Endothelial cell of umbilical vein (primary cell): ENCODE measurements around the gene CYP4F3. TPM values are rescaled to one million over a fixed set of nuclear protein-coding genes. Genes with fewer than 3 reads are reported as not detected.

ENCODE experiments used
- BruUV-seq: library from RNA; stranded (reverse); fragments of 400-500 nt; replicated peaks from 2 replicates; lab custom pipeline; 2021; lab: Mats Ljungman, UMichigan
- CTCF ChIA-PET: fragments of 300-600, 350-600 bp; sonication (Branson Sonifier 250); formaldehyde crosslinking; loops from one replicate; lab custom pipeline; 2021; ENCODE audit warnings: antibody characterized with exemption, inconsistent platforms; lab: Charles Lee
- POLR2A ChIA-PET: fragments of 300-600, 350-600 bp; sonication (Branson Sonifier 250); formaldehyde crosslinking; loops from one replicate; lab custom pipeline; 2021; ENCODE audit warnings: antibody characterized with exemption, inconsistent platforms; lab: Charles Lee
- DNase-seq: peaks from one replicate; pipeline ENCODE4 v3.0.0-alpha.2; 2011; ENCODE audit warnings: low read depth, low spot score
- FAIRE-seq: peaks from 2 replicates; lab custom pipeline; 2011; peaks lifted over from hg19 to GRCh38; lab: Jason Lieb, UNC
- H2AFZ ChIP-seq: 2 replicates; pipeline ENCODE4 v1.6.0; 2012; ENCODE audit warnings: low read depth, low read length, control low read depth, inconsistent platforms
- H3K27ac ChIP-seq: 2 replicates; pipeline ENCODE4 v1.5.1; 2011; ENCODE audit warnings: low read depth, mild to moderate bottlenecking, control low read depth, low read length, moderate library complexity; ENCODE audit not compliant: insufficient read depth
- H3K27me3 ChIP-seq, 2 experiments: 2 replicates each; pipeline versions ENCODE4 v1.6.0 to v1.6.1; 2011; ENCODE audit warnings: low read length in 2 of 2, mixed read lengths in 1 of 2; ENCODE audit not compliant: control insufficient read depth in 2 of 2, insufficient read depth in 2 of 2
- H3K36me3 ChIP-seq, 2 experiments: 2 replicates in 1 of 2; 3 replicates in 1 of 2; pipeline ENCODE4 v1.5.1; 2011; ENCODE audit warnings: low read length in 2 of 2, mild to moderate bottlenecking in 1 of 2, moderate library complexity in 1 of 2; ENCODE audit not compliant: control insufficient read depth in 2 of 2, insufficient read depth in 2 of 2; ENCODE audit errors: extremely low read depth in 1 of 2
- H3K4me1 ChIP-seq: 3 replicates; pipeline ENCODE4 v1.5.1; 2011; ENCODE audit warnings: mild to moderate bottlenecking, low read length; ENCODE audit not compliant: control insufficient read depth, insufficient read depth; ENCODE audit errors: extremely low read depth
- H3K4me2 ChIP-seq: 2 replicates; pipeline ENCODE4 v1.6.1; 2011; ENCODE audit warnings: low read length, control low read depth, mixed read lengths; ENCODE audit not compliant: insufficient read depth
- H3K4me3 ChIP-seq, 3 experiments: fragments of 200-600 bp in 1 of 3; sonication (generic), shearing (Covaris generic) in 1 of 3; replicated peaks in 1 of 3; 2 replicates each; pipeline ENCODE4 v1.5.1; 2011 to 2016; ENCODE audit warnings: control low read depth in 3 of 3, low read length in 3 of 3, mild to moderate bottlenecking in 2 of 3, inconsistent platforms in 1 of 3, low read depth in 1 of 3, moderate library complexity in 1 of 3; ENCODE audit not compliant: insufficient read depth in 1 of 3
- H3K79me2 ChIP-seq: 2 replicates; pipeline ENCODE4 v1.6.0; 2012; ENCODE audit warnings: low read length, inconsistent platforms; ENCODE audit not compliant: control insufficient read depth, insufficient read depth
- H3K9ac ChIP-seq: replicated peaks from 2 replicates; pipeline ENCODE3; 2011; ENCODE audit warnings: low read length, control low read depth; ENCODE audit not compliant: insufficient read depth; ENCODE audit errors: extremely low read depth
- H3K9me1 ChIP-seq: replicated peaks from 3 replicates; pipeline ENCODE4 v1.6.0; 2011; ENCODE audit warnings: mild to moderate bottlenecking, low read length; ENCODE audit not compliant: control insufficient read depth, insufficient read depth; ENCODE audit errors: extremely low read depth
- H3K9me3 ChIP-seq: replicated peaks from 2 replicates; pipeline ENCODE4 v1.5.1; 2012; ENCODE audit warnings: low read length, inconsistent platforms; ENCODE audit not compliant: control insufficient read depth, insufficient read depth
- H4K20me1 ChIP-seq: replicated peaks from 2 replicates; pipeline ENCODE3; 2011; ENCODE audit warnings: mild to moderate bottlenecking, low read length; ENCODE audit not compliant: control insufficient read depth, insufficient read depth; ENCODE audit errors: extremely low read depth
- EZH2 ChIP-seq: IDR thresholded peaks from 2 replicates; pipeline ENCODE4 v1.6.1; 2012; ENCODE audit warnings: borderline replicate concordance, low read depth, mild to moderate bottlenecking, moderate library complexity, low read length, inconsistent platforms; ENCODE audit not compliant: severe bottlenecking
- FOS ChIP-seq: IDR thresholded peaks from 2 replicates; pipeline ENCODE4 v1.6.1; 2011; ENCODE audit warnings: mild to moderate bottlenecking, low read length, moderate library complexity, borderline replicate concordance; ENCODE audit not compliant: insufficient read depth
- GATA2 ChIP-seq: IDR thresholded peaks from 2 replicates; pipeline ENCODE4 v1.7.0; 2011; ENCODE audit warnings: low read depth, mild to moderate bottlenecking, moderate library complexity, mixed read lengths, low read length; ENCODE audit not compliant: insufficient read length, insufficient read depth
- JUN ChIP-seq: IDR thresholded peaks from 2 replicates; pipeline ENCODE4 v1.6.1; 2011; ENCODE audit warnings: borderline replicate concordance, low read depth; ENCODE audit not compliant: insufficient read length, insufficient read depth
- MYC ChIP-seq: IDR thresholded peaks from one replicate; pipeline ENCODE4 v1.6.1; 2011; ENCODE audit warnings: mild to moderate bottlenecking, low read depth, low read length
- POLR2A ChIP-seq: IDR thresholded peaks from 2 replicates; pipeline ENCODE4 v1.6.1; 2012; ENCODE audit warnings: low read depth, mild to moderate bottlenecking, control low read depth, low read length
- POLR2AphosphoS5 ChIP-seq: IDR thresholded peaks from 2 replicates; pipeline ENCODE4 v1.6.1; 2012; ENCODE audit warnings: low read depth, mild to moderate bottlenecking, control low read depth, low read length, moderate library complexity; ENCODE audit not compliant: insufficient read depth
- dilution Hi-C: fragments of 300-500 bp; cut with MboI; formaldehyde crosslinking; loops from one replicate; pipeline ENCODE4 v1.15.0; 2019; ENCODE audit warnings: low sequenced_read_pairs; ENCODE audit not compliant: extremely low pct_ligation_motif_present
- intact Hi-C: fragments of 100-400 bp; cut with micrococcal nuclease; formaldehyde crosslinking; loops from one replicate; pipeline ENCODE4 v1.10.0; 2022
- polyA plus RNA-seq, 4 experiments: library from polyadenylated mRNA; depleted of rRNA in 3 of 4; stranded (reverse) in 3 of 4; unstranded in 1 of 4; fragments of >200 nt; gene quantifications; 2 replicates each; pipeline versions ENCODE4 v1.2.1 to v1.2.3, GENCODE V29; 2011 to 2012; ENCODE audit warnings: missing spikeins in 1 of 4
- total RNA-seq: library from RNA; stranded (reverse); gene quantifications from 2 replicates; pipeline ENCODE4 v1.2.3, GENCODE V29; 2021
- TF ChIP-seq, protein P1 (sequence below): IDR thresholded peaks from 2 replicates; pipeline ENCODE4 v1.6.1; 2011; ENCODE audit not compliant: insufficient read depth, insufficient read length
- TF ChIP-seq, protein P2 (sequence below), 2 donors: IDR thresholded peaks; 1 replicate in 1 of 2; 2 replicates in 1 of 2; pipeline ENCODE4 v1.5.1; 2011; ENCODE audit warnings: low read length in 2 of 2, mild to moderate bottlenecking in 2 of 2, moderate library complexity in 2 of 2, control low read depth in 1 of 2, inconsistent platforms in 1 of 2, low read depth in 1 of 2; ENCODE audit not compliant: insufficient read depth in 1 of 2; ENCODE audit errors: extremely low read depth in 1 of 2

Gene CYP4F3
- total and polyA plus RNA-seq, 2 donors (not counting 3 experiments of a cell fraction or from before 2014, with no cell fraction given) = not detected

DNA sequence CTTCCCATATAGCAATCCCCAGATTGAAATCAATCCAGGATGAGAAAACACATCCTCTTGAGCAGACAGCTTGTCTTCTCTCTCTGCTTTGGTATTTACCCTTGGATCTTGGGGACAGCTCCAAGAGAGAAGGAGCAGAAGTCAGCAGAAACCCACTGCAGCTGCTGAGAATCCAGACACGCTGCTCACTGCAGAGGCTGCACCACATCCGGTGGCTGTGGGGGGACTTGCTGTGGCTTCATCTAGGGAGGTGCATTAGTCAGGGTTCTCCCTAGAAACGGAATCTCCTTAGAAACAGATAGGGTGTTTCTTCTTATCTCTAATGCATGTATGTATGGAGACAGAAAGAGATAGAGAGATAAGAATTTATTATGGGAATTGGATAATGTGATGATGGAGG is 34.9 kb downstream of the CYP4F3 start:
- Histone ChIP-seq H3K4me3 (no peak overlapping the region), H4K20me1 (no peaks in the 10 kb centered on the region), H3K9ac (no peak overlapping the region), H3K27ac (no peak overlapping the region), H3K9me1 (no peaks in the 10 kb centered on the region), H3K4me1 (no peaks in the 10 kb centered on the region), H3K9me3 (no peaks in the 10 kb centered on the region), H3K4me2 (no peak overlapping the region), H3K27me3 (no peaks in the 10 kb centered on the region), H3K36me3 (no peaks in the 10 kb centered on the region), H3K79me2 (no peaks in the 10 kb centered on the region), H2AFZ (no peak overlapping the region)
- CTCF ChIA-PET = no interaction called here
- no peak for TF ChIP-seq POLR2AphosphoS5
- no peak for TF ChIP-seq MYC
- no peak for TF ChIP-seq JUN
- TF ChIP-seq, protein P1, sequence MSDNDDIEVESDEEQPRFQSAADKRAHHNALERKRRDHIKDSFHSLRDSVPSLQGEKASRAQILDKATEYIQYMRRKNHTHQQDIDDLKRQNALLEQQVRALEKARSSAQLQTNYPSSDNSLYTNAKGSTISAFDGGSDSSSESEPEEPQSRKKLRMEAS = no peak
- no peak for TF ChIP-seq FOS
- TF ChIP-seq EZH2 = no peak
- TF ChIP-seq GATA2 = no peak
- TF ChIP-seq, protein P2, sequence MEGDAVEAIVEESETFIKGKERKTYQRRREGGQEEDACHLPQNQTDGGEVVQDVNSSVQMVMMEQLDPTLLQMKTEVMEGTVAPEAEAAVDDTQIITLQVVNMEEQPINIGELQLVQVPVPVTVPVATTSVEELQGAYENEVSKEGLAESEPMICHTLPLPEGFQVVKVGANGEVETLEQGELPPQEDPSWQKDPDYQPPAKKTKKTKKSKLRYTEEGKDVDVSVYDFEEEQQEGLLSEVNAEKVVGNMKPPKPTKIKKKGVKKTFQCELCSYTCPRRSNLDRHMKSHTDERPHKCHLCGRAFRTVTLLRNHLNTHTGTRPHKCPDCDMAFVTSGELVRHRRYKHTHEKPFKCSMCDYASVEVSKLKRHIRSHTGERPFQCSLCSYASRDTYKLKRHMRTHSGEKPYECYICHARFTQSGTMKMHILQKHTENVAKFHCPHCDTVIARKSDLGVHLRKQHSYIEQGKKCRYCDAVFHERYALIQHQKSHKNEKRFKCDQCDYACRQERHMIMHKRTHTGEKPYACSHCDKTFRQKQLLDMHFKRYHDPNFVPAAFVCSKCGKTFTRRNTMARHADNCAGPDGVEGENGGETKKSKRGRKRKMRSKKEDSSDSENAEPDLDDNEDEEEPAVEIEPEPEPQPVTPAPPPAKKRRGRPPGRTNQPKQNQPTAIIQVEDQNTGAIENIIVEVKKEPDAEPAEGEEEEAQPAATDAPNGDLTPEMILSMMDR (IDR thresholded peaks at IDR 0.05; ENCODE audit: extremely low read depth in 1 of 2, insufficient read depth in 1 of 2, low read depth in 1 of 2, low read length in 2 of 2) = no peak
- TF ChIP-seq POLR2A = no peak
- POLR2A ChIA-PET = no interaction called here
- intact Hi-C loops (no loop called here), dilution Hi-C loops (no loop called here)
- FAIRE-seq (no peak), DNase-seq (no peak)
- BruUV-seq = no TSS peak
